ENCODE measurements around the gene THEMIS. TPM values are rescaled to one million over a fixed set of nuclear protein-coding genes. Genes with fewer than 3 reads are reported as not detected.

THEMIS gene
- total RNA-seq, 1 experiment from 2014 or later = not detected

GRCh38 chr6:127732927-127733326, 167.9 kb downstream of the THEMIS start:
- H3K4me3 Mint-ChIP-seq (ENCODE audit: unreplicated experiment) = no peak overlapping the region
- POLR2A ChIA-PET = no interaction called here
- DNase-seq = no peak
- Histone ChIP-seq H3K27me3 (replicated peaks; ENCODE audit: control insufficient read depth, insufficient read depth, low read length) (no peaks in the 10 kb centered on the region), H3K36me3 (ENCODE audit: control insufficient read depth, insufficient read depth, low read length) (no peaks in the 10 kb centered on the region), H3K4me1 (no peaks in the 10 kb centered on the region), H3K4me3 (ENCODE audit: low read depth, low read length) (no peak overlapping the region), H3K9me3 (no peaks in the 10 kb centered on the region)
- intact Hi-C loops (cut with micrococcal nuclease; ENCODE audit: unreplicated experiment) = loop anchor here (10.0 kb wide), 1 partner anchor 1522 kb away; no protein-coding TSS in a partner anchor
- H3K27me3 Mint-ChIP-seq (ENCODE audit: insufficient read depth, unreplicated experiment) = peaks cover 9% of the 10 kb centered on the region
- no peaks in the 10 kb centered on the region for H3K4me1 Mint-ChIP-seq (ENCODE audit: low read depth, unreplicated experiment)
- no peak for TF ChIP-seq CTCF (IDR thresholded peaks at IDR 0.05; ENCODE audit: insufficient read depth in 1 of 2, low read depth in 1 of 2, low read length in 1 of 2, severe bottlenecking in 1 of 2, unreplicated experiment in 1 of 2)
- no peaks in the 10 kb centered on the region for H3K9me3 Mint-ChIP-seq (ENCODE audit: unreplicated experiment)
- H3K27ac Mint-ChIP-seq (ENCODE audit: unreplicated experiment) = no peak overlapping the region
- BruUV-seq (replicated peaks) = no TSS peak
- CTCF ChIA-PET = no interaction called here
- no peaks in the 10 kb centered on the region for H3K36me3 Mint-ChIP-seq (ENCODE audit: insufficient read depth, unreplicated experiment)

GRCh38 chr6:127727260-127727953, 173.5 kb downstream of the THEMIS start:
- peaks cover 19% of the 10 kb centered on the region for H3K27me3 Mint-ChIP-seq (ENCODE audit: insufficient read depth, unreplicated experiment)

DNA sequence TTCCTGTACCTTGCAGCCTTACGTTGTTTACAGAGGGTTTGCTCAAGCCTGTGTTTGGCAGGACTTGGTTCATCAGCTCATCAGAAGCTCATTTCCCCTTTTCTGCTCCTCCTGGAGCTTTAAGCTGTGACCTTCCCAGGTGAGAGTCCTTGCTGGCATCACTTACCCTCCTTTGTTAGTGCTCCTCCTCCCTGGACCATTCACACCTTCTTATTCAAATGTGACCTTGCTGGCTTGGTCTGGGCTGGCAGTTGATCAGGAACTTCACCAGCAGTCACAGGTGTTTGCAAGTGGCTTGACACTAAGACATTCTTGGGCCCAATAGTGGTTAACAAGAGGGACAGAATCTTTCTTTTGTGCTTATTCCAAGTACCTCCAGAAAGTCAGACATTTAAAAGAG, 175.0 kb downstream of the THEMIS start:
- CTCF ChIA-PET = no interaction called here
- H3K4me1 ChIP-seq = no peaks in the 10 kb centered on the region
- H3K36me3 Mint-ChIP-seq (ENCODE audit: insufficient read depth, unreplicated experiment) = no peaks in the 10 kb centered on the region
- H3K27ac Mint-ChIP-seq (ENCODE audit: unreplicated experiment) = no peak overlapping the region
- H3K4me1 Mint-ChIP-seq (ENCODE audit: low read depth, unreplicated experiment) = no peaks in the 10 kb centered on the region
- no peaks in the 10 kb centered on the region for H3K36me3 ChIP-seq (ENCODE audit: control insufficient read depth, insufficient read depth, low read length)
- BruUV-seq (replicated peaks) = no TSS peak
- intact Hi-C loops (cut with micrococcal nuclease; ENCODE audit: unreplicated experiment) = no loop called here
- no peak for DNase-seq
- POLR2A ChIA-PET = no interaction called here
- no peaks in the 10 kb centered on the region for H3K27me3 ChIP-seq (replicated peaks; ENCODE audit: control insufficient read depth, insufficient read depth, low read length)
- no peak overlapping the region for H3K4me3 ChIP-seq (ENCODE audit: low read depth, low read length)
- no peaks in the 10 kb centered on the region for H3K9me3 ChIP-seq
- H3K4me3 Mint-ChIP-seq (ENCODE audit: unreplicated experiment) = no peak overlapping the region
- H3K27me3 Mint-ChIP-seq (ENCODE audit: insufficient read depth, unreplicated experiment) = peaks cover 22% of the 10 kb centered on the region
- no peak for TF ChIP-seq CTCF (IDR thresholded peaks at IDR 0.05; ENCODE audit: insufficient read depth in 1 of 2, low read depth in 1 of 2, low read length in 1 of 2, severe bottlenecking in 1 of 2, unreplicated experiment in 1 of 2)
- H3K9me3 Mint-ChIP-seq (ENCODE audit: unreplicated experiment) = no peaks in the 10 kb centered on the region

More at GRCh38 chr6:127727260-127727953, 173.5 kb downstream of the THEMIS start:
- H3K4me3 ChIP-seq (ENCODE audit: low read depth, low read length) = no peak overlapping the region
- no TSS peak for BruUV-seq (replicated peaks)
- H3K27me3 ChIP-seq (replicated peaks; ENCODE audit: control insufficient read depth, insufficient read depth, low read length) = no peaks in the 10 kb centered on the region
- no peak for DNase-seq
- no peaks in the 10 kb centered on the region for H3K9me3 Mint-ChIP-seq (ENCODE audit: unreplicated experiment)
- H3K4me1 ChIP-seq = no peaks in the 10 kb centered on the region
- ChIA-PET POLR2A (interaction anchor here (0.5 kb wide), 1 partner anchor 296 kb away, joined by 3 read pairs; no protein-coding TSS in a partner anchor), CTCF (no interaction called here)
- no peak for TF ChIP-seq CTCF (IDR thresholded peaks at IDR 0.05; ENCODE audit: insufficient read depth in 1 of 2, low read depth in 1 of 2, low read length in 1 of 2, severe bottlenecking in 1 of 2, unreplicated experiment in 1 of 2)
- H3K9me3 ChIP-seq = no peaks in the 10 kb centered on the region
- no peak overlapping the region for H3K4me3 Mint-ChIP-seq (ENCODE audit: unreplicated experiment)
- H3K36me3 ChIP-seq (ENCODE audit: control insufficient read depth, insufficient read depth, low read length) = no peaks in the 10 kb centered on the region
- intact Hi-C loops (cut with micrococcal nuclease; ENCODE audit: unreplicated experiment) = no loop called here
- H3K36me3 Mint-ChIP-seq (ENCODE audit: insufficient read depth, unreplicated experiment) = no peaks in the 10 kb centered on the region
- no peak overlapping the region for H3K27ac Mint-ChIP-seq (ENCODE audit: unreplicated experiment)
- no peaks in the 10 kb centered on the region for H3K4me1 Mint-ChIP-seq (ENCODE audit: low read depth, unreplicated experiment)

Data from Caco-2 (cell line).